Muscle of leg (tissue), 11 donors: ENCODE results near the gene LAMC3. TPM values are rescaled to one million over a fixed set of nuclear protein-coding genes. Genes with fewer than 3 reads are reported as not detected.
A peak's percentile ranks its signal among the peaks of the same experiment; 100 is the strongest.

Source experiments
- DNase-seq: peaks from one replicate; pipeline ENCODE4 v3.0.0; 2013
- H3K27ac ChIP-seq: one replicate; pipeline ENCODE4 v1.5.1; 2013; ENCODE audit warnings: mild to moderate bottlenecking, low read length, control low read depth
- H3K27me3 ChIP-seq: one replicate; pipeline ENCODE4 v1.6.1; 2013; ENCODE audit warnings: low read length; ENCODE audit not compliant: control insufficient read depth, insufficient read depth
- H3K36me3 ChIP-seq: one replicate; pipeline ENCODE4 v1.6.1; 2013; ENCODE audit warnings: low read length; ENCODE audit not compliant: control insufficient read depth, insufficient read depth
- H3K4me1 ChIP-seq: one replicate; pipeline ENCODE4 v1.6.1; 2013; ENCODE audit warnings: low read length; ENCODE audit not compliant: control insufficient read depth, insufficient read depth
- H3K4me3 ChIP-seq: one replicate; pipeline ENCODE4 v1.5.1; 2013; ENCODE audit warnings: low read length, control low read depth
- H3K9me3 ChIP-seq: replicated peaks from 2 replicates; pipeline ENCODE4 v1.6.1; 2013; ENCODE audit warnings: low read depth, low read length; ENCODE audit not compliant: control insufficient read depth
- WGBS: methylation state at CpG from one replicate; pipeline ENCODE4 v1.1.5; 2013; ENCODE audit warnings: missing lambda C conversion rate; ENCODE audit not compliant: insufficient coverage; 5-methylcytosine and 5-hydroxymethylcytosine counted together
- polyA plus RNA-seq, 8 donors: library from polyadenylated mRNA; unstranded; fragments of 120-200 nt; gene quantifications; one replicate each; pipeline versions ENCODE4 v1.2.1 to v1.2.3, GENCODE V29; 2013; ENCODE audit warnings: inconsistent platforms in 1 of 8, low replicate concordance in 1 of 8; ENCODE audit not compliant: insufficient read length in 8 of 8, insufficient read depth in 1 of 8
- total RNA-seq: library from RNA; stranded (reverse); fragments of 120-200 nt; gene quantifications from one replicate; pipeline ENCODE4 v1.2.4, GENCODE V29; 2013

Gene LAMC3
- total and polyA plus RNA-seq, 9 donors, result 1.0 to 4.0 (median 1.9) TPM

GRCh38 chr9:131046093-131046380 lies 37.1 kb downstream of the LAMC3 start:
- H3K9me3 ChIP-seq, result no peaks in the 10 kb centered on the region
- 100% methylated on average over 3 of the region's 3 CpGs for WGBS

GRCh38 chr9:131046581-131047202 lies 37.7 kb downstream of the LAMC3 start:
- no peaks in the 10 kb centered on the region for H3K9me3 ChIP-seq
- peak; percentile 71 for DNase-seq
- H3K36me3 ChIP-seq, result no peaks in the 10 kb centered on the region
- no peak overlapping the region for H3K4me3 ChIP-seq
- H3K4me1 ChIP-seq, result peaks cover 3% of the 10 kb centered on the region
- 11% methylated on average over 33 of the region's 35 CpGs for WGBS
- no peaks in the 10 kb centered on the region for H3K27me3 ChIP-seq
- no peak overlapping the region for H3K27ac ChIP-seq

More at GRCh38 chr9:131046093-131046380, 37.1 kb downstream of the LAMC3 start:
- Histone ChIP-seq H3K4me1 (peaks cover 3% of the 10 kb centered on the region), H3K4me3 (no peak overlapping the region), H3K36me3 (no peaks in the 10 kb centered on the region), H3K27me3 (no peaks in the 10 kb centered on the region), H3K27ac (no peak overlapping the region)
- no peak for DNase-seq

DNA sequence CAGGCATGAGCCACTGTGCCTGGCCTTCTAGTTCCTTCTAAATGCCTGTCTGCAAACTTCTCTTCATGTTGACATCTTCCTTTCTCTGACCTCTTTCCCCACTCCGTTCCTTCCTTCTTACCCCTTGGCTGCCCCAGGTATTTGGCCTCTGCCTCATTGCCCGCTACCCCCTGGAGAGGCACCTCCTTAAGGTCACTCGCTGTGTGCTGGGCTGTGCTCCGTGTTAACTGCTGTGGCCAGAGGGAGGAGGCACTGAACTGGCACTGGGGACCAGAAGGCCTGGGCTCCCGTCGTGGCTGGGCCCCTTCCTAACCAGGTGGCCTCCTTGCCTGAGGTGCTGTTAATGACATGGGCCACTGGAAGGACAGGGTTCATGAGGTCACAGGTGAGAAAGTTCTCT lies 39.4 kb downstream of the LAMC3 start:
- Histone ChIP-seq H3K27ac (no peak overlapping the region), H3K9me3 (no peaks in the 10 kb centered on the region), H3K36me3 (no peaks in the 10 kb centered on the region), H3K4me3 (no peak overlapping the region), H3K27me3 (no peaks in the 10 kb centered on the region), H3K4me1 (peaks cover 3% of the 10 kb centered on the region)
- WGBS, result 40% methylated on average over 4 of the region's 6 CpGs
- DNase-seq, result no peak

- Histone ChIP-seq H3K4me3 (no peak overlapping the region), H3K36me3 (no peaks in the 10 kb centered on the region), H3K27me3 (no peaks in the 10 kb centered on the region), H3K9me3 (no peaks in the 10 kb centered on the region), H3K4me1 (peaks cover 3% of the 10 kb centered on the region), H3K27ac (no peak overlapping the region)
- no peak for DNase-seq
- WGBS, result 85% methylated on average over 2 of the region's 8 CpGs
Measured at GRCh38 chr9:131048820-131049219, 39.8 kb downstream of the LAMC3 start.

DNA sequence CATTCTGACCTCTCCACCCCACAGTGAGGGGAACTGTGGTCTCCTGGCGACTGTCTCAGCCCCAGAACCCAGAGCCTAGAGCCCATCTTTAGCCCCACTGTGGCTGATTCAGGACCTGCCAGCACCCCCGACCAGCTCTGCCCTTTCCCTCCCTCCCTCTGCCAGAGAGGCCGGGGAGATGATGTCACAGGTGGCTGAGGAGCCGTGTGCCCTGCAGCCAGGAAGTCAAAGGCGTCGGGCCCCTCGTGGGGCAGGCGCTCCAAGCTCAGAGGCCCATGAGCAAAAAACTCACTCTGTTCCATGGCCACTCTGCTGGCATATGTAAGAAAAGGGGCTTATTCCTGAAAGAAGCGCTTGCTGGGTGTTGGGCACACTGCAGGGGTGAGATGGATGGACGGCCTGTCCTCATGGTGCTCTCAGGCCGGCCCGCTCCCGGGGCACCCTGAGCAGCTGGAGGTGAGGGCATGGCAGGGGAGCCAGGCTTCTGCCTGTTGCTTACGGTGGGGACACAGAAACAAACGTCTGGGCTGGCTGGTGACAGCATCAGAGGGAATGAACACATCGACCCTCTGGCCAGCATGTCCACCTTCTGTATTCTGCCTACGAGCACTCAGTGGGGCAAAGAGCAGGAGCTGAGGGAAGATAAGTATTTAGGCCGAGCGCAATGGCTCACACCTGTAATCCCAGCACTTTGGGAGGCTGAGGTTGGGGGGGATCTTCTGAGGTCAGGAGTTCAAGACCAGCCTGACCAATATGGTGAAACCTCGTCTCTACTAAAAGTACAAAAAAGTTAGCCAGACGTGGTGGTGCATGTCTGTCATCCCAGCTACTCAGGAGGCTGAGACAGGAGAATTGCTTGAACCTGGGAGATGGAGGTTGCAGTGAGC lies 41.1 kb downstream of the LAMC3 start:
- Histone ChIP-seq H3K4me1 (peaks cover 3% of the 10 kb centered on the region), H3K36me3 (no peaks in the 10 kb centered on the region), H3K4me3 (no peak overlapping the region), H3K9me3 (no peaks in the 10 kb centered on the region), H3K27ac (no peak overlapping the region), H3K27me3 (no peaks in the 10 kb centered on the region)
- 67% methylated on average over 16 of the region's 21 CpGs for WGBS
- no peak for DNase-seq

DNA sequence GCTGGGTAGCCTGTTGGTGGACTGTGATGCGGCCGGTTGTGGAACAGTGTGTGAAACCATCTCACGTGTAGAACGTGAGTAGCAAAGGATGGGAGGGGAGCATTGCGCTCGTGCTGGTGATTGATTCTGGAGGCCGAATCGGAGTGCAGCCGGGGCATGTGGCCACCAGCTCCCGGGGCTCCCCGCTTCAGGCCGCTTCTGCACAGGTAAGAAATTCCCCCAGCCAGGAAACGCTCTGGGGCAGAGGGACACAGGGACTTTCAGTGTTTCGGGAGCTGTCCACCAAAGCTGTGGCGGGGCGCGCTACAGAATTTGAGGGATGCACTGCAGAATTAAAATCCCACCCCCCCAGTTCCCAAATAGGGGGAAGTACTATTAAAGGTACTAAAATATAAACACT lies 41.9 kb downstream of the LAMC3 start:
- Histone ChIP-seq H3K27ac (no peak overlapping the region), H3K36me3 (no peaks in the 10 kb centered on the region), H3K27me3 (no peaks in the 10 kb centered on the region), H3K4me3 (no peak overlapping the region), H3K9me3 (no peaks in the 10 kb centered on the region), H3K4me1 (peaks cover 3% of the 10 kb centered on the region)
- WGBS, result 71% methylated on average over 8 of the region's 17 CpGs
- DNase-seq, result no peak

DNA sequence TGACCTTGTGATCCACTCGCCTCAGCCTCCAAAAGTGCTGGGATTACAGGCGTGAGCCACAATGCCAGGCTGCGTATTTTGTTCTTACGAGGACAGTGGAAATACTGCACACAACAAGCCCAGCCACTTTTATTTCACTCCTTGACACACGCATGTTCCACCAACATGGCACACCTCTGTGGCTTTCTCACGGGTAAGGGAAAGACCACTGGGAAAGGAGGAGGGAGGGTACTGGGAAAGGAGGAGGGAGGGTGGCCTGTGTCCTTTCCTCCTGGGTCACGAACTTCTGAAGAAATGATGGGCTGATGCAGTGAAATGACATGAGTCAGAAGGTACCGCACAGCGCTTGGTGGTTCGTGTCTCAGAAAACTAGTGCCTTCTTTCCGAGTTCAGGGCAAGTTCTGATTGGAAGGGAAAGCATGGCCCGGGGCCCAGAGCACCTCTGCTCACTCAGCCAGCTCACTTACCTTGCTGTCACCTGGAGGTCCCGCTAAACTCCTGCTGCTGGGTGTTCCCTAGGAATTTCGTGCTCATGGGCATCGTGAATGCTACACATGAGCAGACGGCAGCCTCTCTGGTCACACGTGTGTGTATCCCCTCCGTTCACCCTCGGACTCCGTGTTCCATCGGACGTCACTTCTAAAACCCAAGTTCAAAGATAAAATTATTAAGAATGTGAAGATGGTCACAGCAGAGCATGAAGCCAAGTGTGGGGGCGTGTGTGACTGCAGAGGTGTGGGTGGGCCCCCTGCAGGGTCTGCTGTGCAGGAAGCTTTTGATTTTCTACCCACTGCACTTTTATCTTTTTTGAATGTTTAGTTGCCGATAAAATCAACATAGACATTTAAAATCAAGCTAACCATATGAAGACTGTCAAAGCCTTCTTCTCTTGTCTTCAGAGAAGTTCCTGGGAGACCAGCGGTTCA lies 42.9 kb downstream of the LAMC3 start:
- H3K36me3 ChIP-seq, result no peaks in the 10 kb centered on the region
- no peaks in the 10 kb centered on the region for H3K4me1 ChIP-seq
- H3K4me3 ChIP-seq, result no peak overlapping the region
- no peaks in the 10 kb centered on the region for H3K9me3 ChIP-seq
- no peak overlapping the region for H3K27ac ChIP-seq
- 83% methylated on average over 16 of the region's 25 CpGs for WGBS
- no peak for DNase-seq
- H3K27me3 ChIP-seq, result no peaks in the 10 kb centered on the region

- Histone ChIP-seq H3K27ac (no peak overlapping the region), H3K27me3 (no peaks in the 10 kb centered on the region), H3K4me1 (no peaks in the 10 kb centered on the region), H3K4me3 (no peak overlapping the region), H3K36me3 (no peaks in the 10 kb centered on the region), H3K9me3 (no peaks in the 10 kb centered on the region)
- no CpG with 5 or more reads among the region's 3 CpGs for WGBS
- DNase-seq, result no peak
Measured at GRCh38 chr9:131053896-131054295, 44.9 kb downstream of the LAMC3 start.

- 88% methylated on average over 13 of the region's 14 CpGs for WGBS
- Histone ChIP-seq H3K4me3 (no peak overlapping the region), H3K36me3 (no peaks in the 10 kb centered on the region), H3K9me3 (no peaks in the 10 kb centered on the region), H3K27ac (no peak overlapping the region), H3K4me1 (no peaks in the 10 kb centered on the region), H3K27me3 (no peaks in the 10 kb centered on the region)
- no peak for DNase-seq
Measured at GRCh38 chr9:131056781-131057506, 48.0 kb downstream of the LAMC3 start.
